Measurements from ENCODE around the gene TMEM119. TPM values are rescaled to one million over a fixed set of nuclear protein-coding genes. Genes with fewer than 3 reads are reported as not detected.

Gene TMEM119
- total and polyA plus RNA-seq, 2 of the 13 experiments (the other 11 are each of a cell fraction or from before 2014, with no cell fraction given), result not detected

GRCh38 chr12:108627134-108627920 is 29.4 kb upstream of the TMEM119 start (continued):
- no peak for TF ChIP-seq ZNF784 (CRISPR knock-in tag; IDR thresholded peaks at IDR 0.05; ENCODE audit: borderline replicate concordance)
- TF ChIP-seq ZNF337 (CRISPR knock-in tag; IDR thresholded peaks at IDR 0.05; ENCODE audit: borderline replicate concordance, low read depth), result no peak
- TF ChIP-seq TOE1 (CRISPR knock-in tag; IDR thresholded peaks at IDR 0.05), result no peak
- no peak for TF ChIP-seq CREB1 (IDR thresholded peaks at IDR 0.05)
- TF ChIP-seq CREB1 (CRISPR knock-in tag; IDR thresholded peaks at IDR 0.05), result no peak
- TF ChIP-seq HNRNPLL (IDR thresholded peaks at IDR 0.05; ENCODE audit: low read depth, low read length, poor library complexity, severe bottlenecking), result no peak
- TF ChIP-seq HDAC1 (CRISPR knock-in tag; IDR thresholded peaks at IDR 0.05), result no peak
- no peak for TF ChIP-seq ZBTB7B (CRISPR knock-in tag; IDR thresholded peaks at IDR 0.05)
- no peak for TF ChIP-seq FOXP4 (CRISPR knock-in tag; IDR thresholded peaks at IDR 0.05)
- no peak for TF ChIP-seq IRX3 (CRISPR knock-in tag; IDR thresholded peaks at IDR 0.05; ENCODE audit: borderline replicate concordance, low read depth)
- no peak for TF ChIP-seq ZNF354B (CRISPR knock-in tag; IDR thresholded peaks at IDR 0.05)
- no peak for TF ChIP-seq ISX (CRISPR knock-in tag; conservative IDR thresholded peaks at IDR 0.05)
- no peak for TF ChIP-seq ZFYVE20 (CRISPR knock-in tag; IDR thresholded peaks at IDR 0.05; ENCODE audit: borderline replicate concordance, low read depth)
- no peak for TF ChIP-seq LBX2 (CRISPR knock-in tag; IDR thresholded peaks at IDR 0.05; ENCODE audit: borderline replicate concordance)
